GM18508 (cell line): ENCODE results near the gene MEDAG.

Experiments used
- ATAC-seq: cut with Tn5 transposase; IDR thresholded peaks from one replicate; pipeline ENCODE4 v1.9.1; 2021; ENCODE audit warnings: moderate number of reproducible peaks; ENCODE audit not compliant: insufficient read depth, unreplicated experiment

MEDAG gene

DNA sequence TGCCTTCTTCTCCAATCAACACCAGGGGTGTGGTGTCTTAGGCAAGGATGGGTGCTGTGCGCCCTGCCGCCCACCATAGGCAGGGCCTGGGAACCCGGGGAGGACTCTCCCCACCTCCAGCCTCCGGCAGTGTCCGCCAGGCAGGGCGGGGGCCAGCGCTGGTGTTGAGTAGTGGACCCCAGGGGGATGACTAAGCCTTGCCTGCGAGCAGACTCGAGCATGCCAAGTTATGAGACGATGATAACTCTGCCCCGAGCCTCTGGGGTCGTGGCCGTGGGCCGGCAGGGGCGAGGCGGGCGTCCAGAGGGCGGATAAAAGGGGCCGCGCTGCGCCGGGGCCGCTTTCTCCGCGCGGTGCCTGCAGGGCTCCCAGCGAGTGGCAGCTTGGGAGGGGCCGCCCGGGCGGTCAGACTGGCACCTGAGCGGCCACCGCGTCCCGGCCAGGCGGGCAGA lies at the start of gene MEDAG:
Gene MEDAG, plus strand, starts transcription at position 340 of the 452 bp plus-strand sequence. CDS start 245 bp downstream, outside the sequence.
- no peak for ATAC-seq

DNA sequence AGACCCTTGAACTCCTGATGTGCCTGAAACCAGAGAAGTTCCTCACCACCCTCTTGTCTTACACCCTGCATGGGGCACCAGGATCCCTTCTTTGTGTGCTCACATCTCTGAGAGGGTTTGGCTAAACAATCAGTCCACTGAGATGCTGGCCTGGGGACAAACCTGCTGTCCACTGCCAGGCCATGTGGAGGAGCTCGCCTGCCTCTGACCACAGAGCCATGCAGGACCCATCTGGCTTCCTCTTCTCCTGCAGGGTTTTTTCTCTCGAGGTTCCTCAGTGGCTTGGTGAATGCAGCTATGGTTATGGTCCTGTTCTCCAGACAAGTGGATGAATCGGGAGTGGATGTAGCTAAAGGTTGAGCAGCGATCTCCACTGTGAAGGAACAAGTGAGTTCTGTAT lies 49.1 kb upstream of the MEDAG start:
- ATAC-seq: no peak

DNA sequence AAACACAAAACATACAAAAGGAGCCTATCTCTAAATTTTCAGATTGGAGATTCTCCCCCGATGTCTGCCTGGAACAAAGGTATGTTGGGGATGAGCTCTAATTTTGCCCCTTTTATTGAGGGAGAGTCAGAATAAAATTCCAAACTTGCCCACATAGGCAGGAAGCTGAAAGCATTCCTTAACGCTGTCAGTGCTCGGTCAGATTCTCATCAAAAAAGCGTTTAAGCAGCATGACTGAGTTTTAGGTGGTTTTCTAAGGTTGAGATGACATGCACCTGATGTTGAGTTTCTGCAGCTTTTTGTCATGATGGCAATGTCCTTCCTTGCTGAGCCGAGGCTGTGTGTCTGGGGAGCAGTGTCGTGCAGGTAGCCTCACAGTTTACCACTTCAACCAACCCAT lies 48.4 kb upstream of the MEDAG start:
- ATAC-seq: no peak

DNA sequence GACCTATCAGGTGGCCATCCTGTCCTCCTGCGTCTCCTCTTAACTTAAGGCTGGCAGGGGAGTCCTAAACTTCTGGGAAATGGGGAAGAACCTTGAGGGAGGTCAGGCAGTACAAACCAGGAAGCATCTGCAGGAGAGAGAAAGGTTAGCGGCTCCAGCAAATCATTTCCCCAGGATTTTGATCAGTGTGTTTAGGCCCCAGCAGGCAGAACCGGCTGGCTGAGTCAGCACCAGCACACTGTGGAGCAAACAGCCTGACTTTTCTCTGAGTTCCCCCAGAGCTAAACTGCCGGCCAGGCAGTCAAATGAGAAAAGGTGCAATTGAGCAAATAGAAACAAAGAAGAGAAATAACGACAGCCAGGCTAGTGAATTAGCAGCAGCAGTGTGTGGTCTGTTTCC lies 46.7 kb upstream of the MEDAG start:
- ATAC-seq: no peak

DNA sequence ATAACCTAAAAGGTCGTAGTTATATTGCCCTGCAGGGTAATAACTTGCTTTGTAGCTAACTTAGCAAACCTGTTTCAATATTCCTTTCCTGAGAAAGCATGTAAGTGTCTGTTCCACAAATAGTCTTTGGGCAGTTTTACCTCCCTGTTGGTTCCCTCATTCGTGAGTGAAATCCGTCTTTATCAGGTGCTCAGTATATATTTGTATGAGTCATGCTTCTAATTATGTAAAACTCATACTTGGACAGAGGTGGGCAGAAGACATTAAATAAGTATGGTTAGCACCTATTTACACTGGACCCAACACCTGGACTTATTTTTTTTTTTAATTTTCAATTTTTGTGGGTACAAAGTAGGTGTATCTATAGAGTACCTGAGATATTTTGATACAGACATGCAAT lies 44.9 kb upstream of the MEDAG start:
- ATAC-seq: no peak

DNA sequence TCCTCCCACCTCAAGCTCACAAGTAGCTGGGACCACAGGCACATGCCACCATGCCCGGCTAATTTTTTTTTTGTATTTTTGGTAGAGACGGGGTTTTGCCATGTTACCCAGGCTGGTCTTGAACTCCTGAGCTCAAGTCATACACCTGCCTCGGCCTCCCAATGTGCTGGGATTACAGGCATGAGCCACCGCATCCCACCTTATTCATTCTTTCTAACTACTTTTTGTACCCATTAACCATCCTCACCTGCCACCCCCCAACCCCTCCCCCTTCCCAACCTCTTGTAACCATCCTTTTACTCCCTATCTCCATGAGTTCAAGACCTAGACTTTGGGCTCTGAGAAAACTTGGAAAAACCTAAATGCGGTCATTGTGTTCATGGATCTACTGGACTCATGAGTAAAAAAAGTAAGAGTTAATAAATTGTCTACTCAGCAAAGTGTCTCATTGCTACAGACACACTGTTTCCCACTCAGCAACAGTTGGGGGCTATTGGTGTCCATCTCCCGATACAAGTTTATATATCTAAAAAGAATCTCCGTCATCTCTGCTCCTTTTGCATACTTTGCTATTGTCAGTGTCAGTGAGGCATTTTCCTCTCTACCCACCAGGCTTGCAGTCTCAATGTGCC lies 44.1 kb upstream of the MEDAG start:
- ATAC-seq: no peak

DNA sequence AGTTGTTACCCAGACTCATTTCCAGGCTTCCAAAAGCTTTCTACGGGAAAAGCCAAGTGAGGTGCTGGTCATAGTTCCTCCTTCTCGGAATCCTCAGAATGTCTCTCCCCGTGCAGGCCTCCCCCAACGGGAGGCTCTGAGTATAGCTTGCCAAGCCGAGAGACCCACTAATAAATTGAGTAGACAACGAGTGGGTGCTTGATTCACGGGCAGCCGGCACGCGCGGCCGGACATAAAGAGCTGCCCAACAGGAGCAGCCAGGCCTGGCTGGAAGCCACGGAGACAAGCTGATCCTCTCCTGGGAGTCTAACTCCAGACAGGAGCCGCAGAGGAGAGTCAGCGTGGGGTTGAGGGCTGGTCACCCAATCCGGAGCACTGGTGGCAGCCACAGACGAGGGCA lies 43.4 kb upstream of the MEDAG start:
- ATAC-seq: no peak

DNA sequence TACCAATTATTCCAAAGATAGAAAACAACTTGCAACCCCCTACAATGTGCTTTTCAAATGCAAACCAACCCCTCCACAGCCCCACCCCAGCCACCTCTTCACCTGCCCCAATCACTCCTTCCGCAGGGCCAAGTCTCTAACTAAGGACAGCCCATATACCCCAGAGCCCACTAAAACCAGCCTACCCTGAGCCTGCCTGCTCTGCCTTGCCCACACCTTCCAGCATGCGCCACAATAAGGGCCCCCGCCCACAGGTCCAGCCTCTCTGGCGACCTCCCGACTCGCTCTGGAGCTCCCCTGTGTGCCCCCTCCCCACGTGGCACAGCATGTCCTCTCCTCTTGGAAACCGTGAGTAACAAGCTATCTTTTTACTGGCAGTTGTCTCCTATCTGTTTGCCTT lies 42.8 kb upstream of the MEDAG start:
- no peak for ATAC-seq

DNA sequence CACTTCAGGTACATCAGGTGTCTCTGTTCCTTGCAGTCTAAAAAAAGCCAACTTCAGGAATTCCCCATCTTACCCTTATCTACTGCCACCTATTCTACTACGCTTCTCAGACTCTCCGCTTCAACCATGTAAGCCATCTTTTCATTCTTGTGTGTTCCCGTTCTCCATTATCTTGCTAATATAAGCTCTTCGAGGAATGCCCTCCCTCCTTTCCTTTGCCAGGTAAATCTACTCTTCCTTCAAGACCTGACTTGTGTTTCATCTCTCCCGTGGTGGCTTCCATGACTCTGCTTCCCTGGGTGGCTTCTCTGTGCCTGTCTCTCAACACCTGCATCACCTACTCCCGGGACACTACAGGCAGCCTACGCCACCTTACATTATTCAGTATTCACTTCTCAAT lies 42.3 kb upstream of the MEDAG start:
- ATAC-seq: no peak

DNA sequence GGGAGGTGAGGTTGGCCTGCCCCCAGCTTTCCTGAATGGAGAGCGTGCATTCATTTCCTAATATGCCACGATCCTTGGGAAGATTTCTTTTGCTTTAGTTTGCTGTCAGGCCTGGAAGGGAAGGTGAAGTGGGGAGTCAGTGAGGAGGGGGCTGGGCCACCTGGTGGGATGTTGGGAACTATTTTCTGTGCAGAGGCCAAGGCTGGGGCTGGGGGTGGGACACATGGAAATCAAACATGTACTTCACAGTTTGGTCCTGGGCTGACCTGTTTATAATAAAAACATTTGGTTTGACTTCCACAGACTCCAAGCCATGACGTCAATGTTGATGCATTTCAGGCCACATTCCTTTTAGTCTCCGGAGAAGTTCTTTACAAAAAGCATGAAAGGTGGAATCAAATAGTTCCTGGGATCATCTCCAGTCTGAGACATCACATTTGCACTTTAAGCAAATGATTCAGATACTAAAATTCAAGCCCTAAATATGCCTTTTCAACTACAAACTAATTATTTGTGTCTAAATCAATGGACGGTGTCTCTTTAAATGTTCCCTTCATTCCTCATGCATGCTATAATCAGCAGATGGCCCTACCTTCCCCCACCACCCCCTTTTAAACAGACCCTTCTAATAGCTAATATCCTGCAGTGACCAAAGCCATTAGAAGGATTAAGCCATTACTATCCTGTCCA lies 41.5 kb upstream of the MEDAG start:
- ATAC-seq: no peak

DNA sequence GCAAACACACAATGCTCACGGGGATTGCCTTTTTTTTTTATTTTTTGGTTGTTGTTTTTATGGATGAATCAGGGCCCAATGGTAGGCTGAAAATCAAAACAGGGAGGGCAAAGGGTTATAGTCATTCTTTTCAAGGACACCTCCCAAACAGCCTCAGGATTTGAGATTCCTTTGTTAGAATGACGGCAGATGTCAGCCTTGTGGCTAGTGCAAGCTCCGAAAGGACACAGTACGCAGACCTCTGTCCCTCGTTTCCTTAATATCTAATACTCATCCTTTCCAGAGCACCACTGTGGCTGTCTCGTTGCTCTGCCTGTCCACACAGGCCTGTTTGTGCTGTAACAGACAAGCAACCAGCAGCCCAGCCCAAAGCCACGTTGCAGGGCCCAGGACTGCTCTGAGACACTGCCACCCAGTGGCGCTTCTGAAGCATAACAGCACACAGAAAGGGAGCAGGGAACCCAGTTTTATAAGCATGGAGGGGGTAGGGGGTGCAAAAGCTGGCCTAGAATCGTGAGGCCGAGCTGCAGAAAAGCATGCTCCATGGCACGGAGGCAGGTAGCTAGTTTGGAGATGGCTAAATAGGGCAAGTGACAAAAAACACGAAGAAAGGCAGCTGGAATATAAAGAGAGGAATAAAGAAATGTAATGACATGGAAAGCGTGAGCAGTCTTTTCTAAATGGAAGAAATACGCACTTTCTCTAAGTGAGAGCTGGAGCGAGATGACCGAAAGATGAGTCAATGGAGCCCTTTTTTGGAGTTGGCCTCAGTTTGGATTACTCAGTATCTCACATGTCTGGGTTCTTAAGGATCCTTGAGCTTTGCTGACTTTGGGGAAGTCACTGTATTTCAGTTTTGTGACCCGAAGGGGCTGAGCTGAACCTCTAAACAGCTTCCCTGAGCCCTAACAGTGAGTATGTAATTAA lies 40.7 kb upstream of the MEDAG start:
- ATAC-seq: no peak

DNA sequence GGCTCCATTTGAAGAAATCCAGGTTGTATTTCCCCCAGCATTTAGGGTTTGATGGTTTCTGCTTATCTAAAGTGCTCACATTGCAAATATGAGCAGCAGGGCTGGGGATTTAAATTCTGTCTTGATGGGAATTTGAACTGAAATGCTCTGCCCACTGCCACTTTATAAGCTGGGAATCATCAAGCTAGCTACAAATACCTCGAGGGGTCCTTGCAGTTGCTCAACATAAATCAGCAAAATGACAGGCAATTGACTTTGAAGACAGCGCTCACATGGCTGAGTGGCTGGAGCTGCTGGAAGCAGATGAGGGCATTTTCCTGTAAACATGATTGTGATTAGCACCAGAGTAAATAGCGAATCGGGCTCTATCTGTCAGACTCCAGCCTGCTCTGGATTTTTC lies 39.4 kb upstream of the MEDAG start:
- no peak for ATAC-seq

DNA sequence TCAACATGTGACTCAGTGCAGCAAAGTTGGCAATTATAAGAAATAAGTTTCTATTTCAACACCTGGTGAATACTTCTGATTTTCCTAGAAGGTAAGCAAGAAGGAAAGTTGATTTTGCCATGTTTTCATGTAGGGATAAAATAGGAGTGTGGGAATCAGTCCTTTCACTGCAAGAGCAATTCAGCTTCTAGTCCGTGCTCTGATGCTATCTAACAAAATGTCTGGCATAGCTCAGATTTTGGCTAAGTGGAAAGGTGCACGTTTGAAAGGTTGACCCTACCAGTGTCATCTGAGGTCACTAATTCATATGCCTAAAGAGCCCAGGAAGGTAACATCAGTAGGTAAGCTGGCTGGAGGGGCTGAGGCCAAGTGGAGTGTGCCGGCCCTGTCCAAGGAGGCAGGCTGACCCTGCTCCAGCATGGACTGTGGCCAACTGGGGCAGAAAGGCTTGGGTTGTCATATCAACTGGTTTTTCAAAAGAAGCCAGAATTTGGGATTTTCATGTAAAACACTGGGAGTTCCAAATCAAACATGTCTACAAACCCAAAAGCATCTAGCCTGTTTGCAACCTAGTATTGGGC lies 38.9 kb upstream of the MEDAG start:
- ATAC-seq: no peak

DNA sequence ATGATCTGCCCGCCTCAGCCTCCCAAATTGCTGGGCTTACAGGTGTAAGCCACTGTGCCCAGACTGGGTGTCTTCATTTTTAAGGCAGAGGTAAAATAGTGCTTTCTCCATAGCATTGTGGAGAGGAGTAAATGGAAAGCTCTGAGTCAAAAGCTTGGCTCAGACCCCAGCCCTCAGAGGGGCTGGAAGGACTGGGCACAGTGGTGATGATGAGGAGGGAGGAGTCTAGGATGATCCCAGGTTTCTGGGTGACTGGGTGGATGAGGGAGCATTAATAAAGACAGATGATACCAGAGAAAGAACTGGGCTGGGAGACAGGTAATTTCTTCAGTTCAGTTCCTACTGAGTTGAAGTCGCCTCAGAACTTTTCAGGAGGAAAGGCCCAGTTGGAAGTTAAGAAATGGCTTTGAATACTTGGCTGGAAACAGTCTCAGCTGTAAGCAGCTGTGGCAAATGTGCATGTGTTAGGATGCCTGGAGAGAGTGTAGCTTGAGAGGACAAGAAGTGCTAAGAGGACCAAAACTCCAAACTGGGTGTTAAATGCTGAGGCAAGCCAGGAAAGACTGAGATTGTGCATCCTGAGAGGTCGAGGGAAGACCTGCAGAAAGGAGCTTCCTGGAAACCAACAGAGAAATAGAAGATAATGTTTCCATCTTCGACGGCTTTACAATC lies 37.1 kb upstream of the MEDAG start:
- ATAC-seq: no peak

DNA sequence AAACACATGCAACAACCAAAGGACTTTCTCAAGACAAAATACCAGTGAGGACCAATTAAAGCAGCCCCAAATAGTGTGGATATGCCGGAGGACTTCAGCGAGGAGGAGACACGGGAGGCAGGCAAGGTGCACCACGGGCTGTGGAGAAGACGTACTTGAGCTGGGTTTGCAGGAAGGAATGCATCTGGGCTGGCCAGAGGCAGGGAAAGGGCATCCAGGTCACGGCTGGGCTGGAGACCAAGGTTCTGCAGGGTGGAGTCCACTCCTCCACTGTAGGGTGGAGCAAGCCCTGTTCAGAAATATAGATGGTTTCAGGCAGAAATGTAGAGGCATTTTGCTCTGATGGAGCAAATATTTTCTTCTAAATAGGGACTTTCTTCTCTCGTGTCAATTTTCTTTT lies 36.6 kb upstream of the MEDAG start:
- no peak for ATAC-seq

DNA sequence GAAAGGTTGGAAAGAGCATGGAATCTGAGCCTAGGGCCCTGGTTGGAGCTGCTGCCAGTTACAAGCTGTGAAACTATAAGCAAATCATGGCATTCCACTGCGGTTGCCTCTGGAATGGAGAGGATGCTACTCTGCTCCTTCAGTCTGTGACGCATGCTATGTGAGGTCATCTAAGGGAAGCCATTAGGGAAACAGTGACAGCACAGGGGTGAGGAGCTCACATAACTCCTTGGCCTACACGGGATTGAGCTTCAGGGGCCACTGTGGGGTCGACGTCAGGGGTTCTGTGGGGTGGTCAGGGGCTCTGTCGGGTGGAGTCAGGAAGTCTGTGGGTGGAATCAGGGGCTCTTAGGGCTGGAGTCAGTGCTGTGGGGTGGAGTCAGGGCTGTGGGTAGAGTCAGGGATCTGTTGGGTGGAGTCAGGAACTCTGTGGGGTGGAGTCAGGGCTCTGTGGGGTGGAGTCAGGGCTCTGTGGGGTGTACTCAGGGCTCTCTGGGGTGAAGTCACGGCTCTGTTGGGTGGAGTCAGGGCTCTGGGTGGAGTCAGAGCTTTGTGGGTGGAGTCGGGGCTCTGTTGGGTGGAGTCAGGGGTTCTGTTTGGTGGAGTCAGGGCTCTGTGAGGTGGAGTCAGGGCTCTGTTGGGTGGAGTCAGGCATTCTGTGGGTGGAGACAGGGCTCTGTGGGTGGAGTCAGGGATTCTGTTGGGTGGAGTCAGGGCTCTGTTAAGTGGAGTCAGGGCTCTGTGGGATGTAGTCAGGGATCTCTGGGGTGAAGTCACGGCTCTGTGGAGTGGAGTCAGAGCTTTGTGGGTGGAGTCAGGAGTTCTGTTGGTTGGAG lies 35.8 kb upstream of the MEDAG start:
- ATAC-seq: no peak

DNA sequence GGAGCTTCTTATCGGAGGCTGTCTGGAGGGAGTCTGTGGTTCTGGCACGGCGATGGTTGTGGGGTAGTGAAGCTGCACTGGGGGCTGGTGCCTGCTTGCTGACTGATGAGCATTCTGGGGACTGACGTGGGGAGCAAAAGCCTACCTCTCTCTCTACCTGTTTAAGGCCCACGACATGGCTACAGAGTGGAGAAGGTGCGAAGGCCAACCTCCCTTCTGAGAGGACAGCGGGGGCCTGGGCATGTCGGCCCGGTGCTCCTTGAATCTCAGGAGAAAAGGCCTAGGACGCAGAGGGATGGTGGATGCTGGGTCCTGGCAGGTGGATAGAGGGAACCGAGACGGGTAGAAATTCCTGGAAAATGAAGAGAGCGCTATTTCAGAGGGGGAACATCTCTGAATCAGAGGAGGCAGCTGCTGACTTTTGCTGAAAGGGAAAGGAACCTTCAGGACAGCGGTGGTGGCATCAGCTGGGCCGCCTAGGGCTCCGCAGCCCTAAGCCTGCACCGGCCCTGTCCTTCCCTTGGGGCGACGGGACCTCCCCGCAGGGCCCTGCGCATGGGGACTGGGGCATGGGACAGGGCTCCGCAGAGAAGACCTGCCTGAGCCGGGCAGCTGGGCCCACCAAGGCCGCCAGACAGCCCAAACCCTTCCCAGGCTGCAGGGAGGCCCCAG lies 35.0 kb upstream of the MEDAG start:
- ATAC-seq: no peak

DNA sequence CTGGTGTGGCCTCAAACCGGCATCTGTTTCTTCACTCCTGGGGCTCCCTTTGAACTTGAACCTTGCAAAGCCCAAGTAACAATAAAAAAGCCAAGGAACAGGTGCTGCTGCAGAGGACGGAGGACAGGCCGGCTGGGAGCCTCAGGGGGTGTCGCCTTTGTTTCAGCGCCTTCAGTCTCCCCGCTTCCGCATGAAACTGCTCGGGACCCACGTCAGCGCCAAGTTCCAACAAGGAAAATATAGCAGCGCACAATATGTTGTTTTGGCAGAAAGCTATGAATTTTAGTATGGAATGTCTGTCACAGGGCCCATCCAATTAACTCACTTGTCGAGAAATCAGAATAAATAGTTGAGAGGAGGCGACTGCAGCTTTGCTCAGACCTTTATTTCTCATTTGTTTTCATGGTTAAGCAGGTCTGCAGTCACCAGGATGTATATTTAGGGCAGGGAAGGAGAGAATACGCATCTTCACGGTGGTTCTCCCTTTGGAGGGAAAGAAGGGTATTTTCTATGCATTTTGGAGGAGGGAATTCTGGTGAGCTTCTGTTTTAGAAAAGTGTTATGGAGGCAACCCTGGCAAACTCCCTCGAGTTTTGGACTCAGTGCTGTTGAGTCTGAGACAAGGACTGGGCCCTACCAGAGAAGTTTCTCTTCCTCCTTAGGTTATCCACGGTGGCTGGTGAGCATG lies 34.3 kb upstream of the MEDAG start:
- no peak for ATAC-seq
